Fibroblast of skin of abdomen (primary cell): Measurements from ENCODE around the gene RABL2B. TPM values are rescaled to one million over a fixed set of nuclear protein-coding genes. Genes with fewer than 3 reads are reported as not detected.
A peak's percentile ranks its signal among the peaks of the same experiment; 100 is the strongest.
"Not testable (repeated sequence)": the region's sequence is repeated elsewhere in the genome, so short reads cannot be mapped to it uniquely, and the experiment has no call there.

Source experiments
- DNase-seq: peaks from one replicate; pipeline ENCODE4 v3.0.0-alpha.2; 2013
- polyA plus RNA-seq, 2 experiments: library from polyadenylated mRNA; unstranded; fragments of 120-200 nt; gene quantifications; one replicate each; pipeline ENCODE4 v1.2.1, GENCODE V29; 2013; ENCODE audit not compliant: insufficient read length in 2 of 2

Gene RABL2B
- polyA plus RNA-seq (2013, experiment 1 of 2; ENCODE audit: insufficient read length) = 34.7 TPM
- polyA plus RNA-seq (2013, experiment 2 of 2; ENCODE audit: insufficient read length) = 29.7 TPM

- peak; percentile 86 for DNase-seq
Observed at GRCh38 chr22:50783033-50783879, at the start of gene RABL2B. RABL2B (minus strand) TSS chr22:50783636; CDS start chr22:50782294, 1,342 bp downstream.

GRCh38 chr22:50786936-50787335, 3.5 kb upstream of the RABL2B start:
- not testable (repeated sequence) for DNase-seq

GRCh38 chr22:50785289-50785688, 1.9 kb upstream of the RABL2B start:
- not testable (repeated sequence) for DNase-seq

DNA sequence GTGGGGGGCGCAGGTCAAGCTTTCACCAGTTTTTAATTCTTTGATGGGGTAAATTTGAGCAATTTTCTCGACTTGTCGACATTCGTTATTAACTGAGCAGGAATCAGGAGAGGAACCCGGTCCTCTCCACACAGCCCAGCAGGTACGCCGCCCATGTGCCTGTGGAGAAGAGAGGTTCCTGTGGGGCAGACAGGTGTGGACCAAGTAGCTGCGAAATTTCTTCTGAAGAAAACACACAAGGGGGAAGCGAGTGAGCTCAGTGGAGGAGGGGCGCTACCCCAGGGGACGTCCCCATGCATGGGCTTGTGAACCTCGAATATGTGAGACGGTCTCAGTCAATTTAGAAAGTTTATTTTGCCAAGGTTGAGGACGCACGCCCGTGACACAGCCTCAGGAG, 442 bp upstream of the RABL2B start:
- DNase-seq = not testable (repeated sequence)

DNA sequence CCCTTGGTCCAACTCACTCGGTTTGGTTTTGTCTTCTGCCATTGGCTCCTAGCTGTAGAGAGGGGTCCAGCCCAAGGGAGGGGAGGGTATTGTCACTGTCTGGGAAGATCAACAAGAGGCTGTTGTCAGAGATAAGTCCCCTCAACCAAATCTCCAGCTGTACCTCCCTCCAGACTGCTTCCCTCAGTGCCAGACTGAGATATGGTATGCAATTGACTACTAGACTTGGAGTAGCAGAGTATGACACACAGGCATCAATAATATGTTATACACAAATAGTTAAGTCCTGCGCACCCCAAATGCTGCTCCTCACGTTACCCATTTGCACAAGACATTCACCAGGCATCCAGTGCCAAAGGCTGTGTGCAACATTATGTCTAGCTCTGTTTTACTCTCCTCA, 1.2 kb downstream of the RABL2B start:
- DNase-seq = not testable (repeated sequence)

- not testable (repeated sequence) for DNase-seq
Observed at GRCh38 chr22:50780244-50780643, 3.2 kb downstream of the RABL2B start.

- DNase-seq = not testable (repeated sequence)
Observed at GRCh38 chr22:50777631-50778030, 5.8 kb downstream of the RABL2B start.

DNA sequence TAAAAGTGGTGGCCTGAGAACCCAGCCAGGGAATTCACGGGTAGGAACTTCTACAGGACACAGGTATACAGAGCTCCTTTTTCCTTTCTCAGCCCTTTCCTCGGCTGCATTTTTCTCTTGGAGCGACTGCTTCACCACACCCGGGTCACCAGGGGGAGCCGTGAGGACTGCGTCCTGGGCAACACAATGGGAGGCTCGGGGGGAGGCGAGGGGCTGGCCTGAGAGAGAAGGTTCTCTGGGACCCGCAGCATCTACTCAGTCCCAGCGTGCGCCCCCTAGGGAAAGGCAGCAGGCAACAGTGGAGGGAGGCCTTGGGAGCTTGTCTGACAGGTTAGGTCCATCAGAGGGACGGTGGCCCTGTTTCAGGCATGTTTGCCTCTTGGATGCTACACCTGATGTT, 8.3 kb downstream of the RABL2B start:
- peak; percentile 48 for DNase-seq

- DNase-seq = not testable (repeated sequence)
Observed at GRCh38 chr22:50764288-50764687, 19.1 kb downstream of the RABL2B start.

GRCh38 chr22:50761829-50762228, 21.6 kb downstream of the RABL2B start:
- not testable (repeated sequence) for DNase-seq

DNA sequence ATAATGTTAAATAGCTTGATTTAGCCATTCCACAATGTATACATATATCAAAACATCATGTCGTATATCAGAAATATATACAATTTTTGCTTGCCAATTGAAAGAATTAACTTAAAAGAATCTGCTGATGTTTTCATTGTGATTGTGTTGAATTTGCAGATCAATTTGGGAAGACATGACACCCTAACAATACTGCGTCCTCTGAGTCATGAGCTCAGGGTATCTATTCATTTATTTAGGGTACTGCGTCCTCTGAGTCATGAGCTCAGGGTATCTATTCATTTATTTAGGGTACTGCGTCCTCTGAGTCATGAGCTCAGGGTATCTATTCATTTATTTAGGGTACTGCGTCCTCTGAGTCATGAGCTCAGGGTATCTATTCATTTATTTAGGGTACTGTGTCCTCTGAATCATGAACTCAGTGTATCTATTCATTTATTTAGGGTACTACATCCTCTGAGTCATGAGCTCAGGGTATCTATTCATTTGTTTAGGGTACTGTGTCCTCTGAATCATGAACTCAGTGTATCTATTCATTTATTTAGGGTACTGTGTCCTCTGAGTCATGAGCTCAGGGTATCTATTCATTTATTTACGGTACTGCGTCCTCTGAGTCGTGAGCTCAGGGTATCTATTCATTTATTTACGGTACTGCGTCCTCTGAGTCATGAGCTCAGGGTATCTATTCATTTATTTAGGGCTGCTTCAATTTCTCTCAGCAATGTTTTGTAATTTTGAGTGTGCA, 23.7 kb downstream of the RABL2B start:
- DNase-seq = peak; percentile 60

GRCh38 chr22:50756949-50757491, 26.4 kb downstream of the RABL2B start:
- peak; percentile 13 for DNase-seq

- DNase-seq = not testable (repeated sequence)
Observed at GRCh38 chr22:50756406-50756805, 27.0 kb downstream of the RABL2B start.

- DNase-seq = not testable (repeated sequence)
Observed at GRCh38 chr22:50755251-50755650, 28.2 kb downstream of the RABL2B start.

DNA sequence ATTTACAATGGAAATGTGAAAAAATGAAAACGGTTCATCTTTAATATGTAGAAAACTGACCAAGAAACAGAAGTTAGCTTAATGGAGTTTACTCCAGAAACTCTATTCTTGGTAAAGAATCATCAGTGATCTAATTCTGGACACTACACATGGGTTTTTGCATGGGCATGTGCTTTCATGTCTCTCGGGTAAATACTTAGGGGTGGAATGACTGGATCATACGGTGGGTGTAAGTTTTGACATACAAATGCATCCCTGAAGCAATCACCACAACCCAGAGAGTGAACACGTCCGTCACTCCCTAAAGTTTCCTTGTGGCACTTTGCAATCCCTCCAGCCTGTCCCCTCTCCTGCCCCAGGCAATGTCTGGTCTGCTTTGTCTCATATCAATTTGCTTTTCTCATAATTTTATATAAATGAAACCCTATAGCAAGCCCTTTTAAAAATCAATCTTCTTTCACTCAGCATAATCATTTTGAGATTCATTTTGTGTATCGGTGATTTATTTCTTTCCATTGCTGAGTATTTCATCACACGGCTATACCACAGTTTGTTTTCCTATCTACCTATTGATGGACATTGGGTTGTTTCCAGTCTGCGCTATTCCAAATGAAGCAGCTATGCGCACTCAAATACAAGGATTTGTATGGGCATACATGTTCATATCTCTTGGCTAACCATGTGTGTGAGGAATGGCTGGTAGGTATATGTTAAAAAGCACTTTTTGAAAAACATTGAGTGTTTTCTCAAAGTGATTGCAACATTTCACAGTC, 33.9 kb downstream of the RABL2B start:
- not testable (repeated sequence) for DNase-seq

DNA sequence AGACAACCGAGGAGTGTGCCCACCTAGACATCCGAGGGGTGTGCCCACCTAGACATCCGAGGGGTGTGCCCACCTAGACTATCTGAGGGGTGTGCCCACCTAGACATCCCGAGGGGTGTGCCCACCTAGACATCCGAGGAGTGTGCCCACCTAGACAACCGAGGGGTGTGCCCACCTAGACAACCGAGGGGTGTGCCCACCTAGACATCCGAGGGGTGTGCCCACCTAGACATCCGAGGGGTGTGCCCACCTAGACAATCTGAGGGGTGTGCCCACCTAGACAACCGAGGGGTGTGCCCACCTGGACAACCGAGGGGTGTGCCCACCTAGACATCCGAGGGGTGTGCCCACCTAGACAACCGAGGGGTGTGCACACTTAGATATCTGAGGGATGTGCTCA, 34.8 kb downstream of the RABL2B start:
- DNase-seq = not testable (repeated sequence)

DNA sequence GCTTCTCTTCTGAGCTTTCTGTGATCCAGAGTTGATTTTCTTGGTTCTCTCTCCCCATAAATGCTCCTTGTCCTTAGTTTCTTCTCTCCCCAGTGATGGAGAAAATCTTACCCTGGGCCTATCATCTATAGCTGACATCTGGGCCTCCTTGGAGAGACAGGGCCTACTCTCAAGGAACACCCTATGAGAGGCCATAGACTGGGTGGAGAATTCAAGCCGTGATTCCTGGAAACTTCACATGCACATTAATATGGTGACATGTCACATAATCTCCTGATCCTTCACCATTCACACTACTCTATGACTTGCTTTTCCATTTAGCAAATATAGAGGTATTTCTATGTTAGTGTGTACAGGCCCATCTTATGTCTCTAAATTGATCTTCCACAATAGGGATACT, 35.9 kb downstream of the RABL2B start:
- DNase-seq = not testable (repeated sequence)

GRCh38 chr22:50744424-50744823, 39.0 kb downstream of the RABL2B start:
- not testable (repeated sequence) for DNase-seq

- DNase-seq = not testable (repeated sequence)
Observed at GRCh38 chr22:50740714-50741113, 42.7 kb downstream of the RABL2B start.

GRCh38 chr22:50739894-50740293, 43.5 kb downstream of the RABL2B start:
- DNase-seq = no peak

DNA sequence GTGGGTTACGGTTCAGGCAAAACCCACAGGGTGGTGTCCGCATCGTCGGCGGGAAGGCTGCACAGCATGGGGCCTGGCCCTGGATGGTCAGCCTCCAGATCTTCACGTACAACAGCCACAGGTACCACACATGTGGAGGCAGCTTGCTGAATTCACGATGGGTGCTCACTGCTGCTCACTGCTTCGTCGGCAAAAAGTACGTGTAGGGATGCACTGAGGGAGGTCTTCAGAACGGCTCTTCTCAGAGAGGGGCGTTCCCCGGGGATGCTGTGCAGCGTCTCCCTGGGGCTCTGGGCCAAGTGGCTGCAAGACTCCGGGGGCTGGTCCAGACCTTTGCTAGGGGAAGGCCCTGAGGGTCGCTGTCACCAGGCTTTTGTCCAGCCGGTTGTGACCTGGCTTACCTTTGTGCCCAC, 44.2 kb downstream of the RABL2B start:
- no peak for DNase-seq

DNA sequence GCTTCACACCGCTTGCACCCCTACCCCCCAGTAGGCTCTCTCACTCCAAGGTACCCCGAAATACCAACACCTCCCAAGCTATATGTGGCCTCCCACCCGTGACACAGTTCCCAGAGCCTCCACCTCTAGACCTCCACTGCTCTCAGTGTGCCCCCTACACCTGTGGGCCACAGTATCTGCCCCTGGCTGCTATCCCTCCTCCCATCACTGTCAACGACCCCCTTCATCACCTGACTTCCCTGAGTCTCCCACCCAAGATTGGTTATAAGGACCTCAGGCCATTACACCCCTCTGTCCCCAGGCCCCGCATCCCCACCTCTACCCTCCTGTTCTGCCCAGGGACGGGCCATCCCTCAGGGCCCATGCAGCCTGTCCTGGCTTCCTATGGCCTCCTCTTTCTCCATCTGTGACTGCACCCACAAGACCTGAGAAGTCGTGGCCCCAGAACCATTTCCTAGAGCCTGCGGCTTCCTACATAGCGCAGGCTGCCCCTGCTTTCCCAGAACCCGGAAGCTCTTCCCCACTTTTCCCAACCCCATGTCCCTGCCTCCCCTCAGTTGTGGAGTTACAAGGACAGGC, 44.7 kb downstream of the RABL2B start:
- DNase-seq = no peak
